Sigmoid colon (tissue), 4 donors: Measurements from ENCODE around the gene CHRM5.

Experiments
- EP300 ChIP-seq, 4 donors: sonication (generic); formaldehyde crosslinking; IDR thresholded peaks; one replicate each; pipeline ENCODE4 v1.6.1; 2017; ENCODE audit warnings: antibody characterized with exemption in 4 of 4
- POLR2AphosphoS5 ChIP-seq, 4 donors: sonication (generic); formaldehyde crosslinking; IDR thresholded peaks; one replicate each; pipeline ENCODE4 v1.6.1; 2017; ENCODE audit warnings: antibody characterized with exemption in 4 of 4
- TF ChIP-seq, protein P1 (sequence below), 4 experiments: fragments of 450-650 bp in 3 of 4; fragments of 200-600 bp in 1 of 4; IDR thresholded peaks; one replicate each; pipeline ENCODE4 v1.5.1; 2016 to 2019; ENCODE audit warnings: antibody characterized with exemption in 4 of 4, mild to moderate bottlenecking in 3 of 4, moderate library complexity in 2 of 4

- TF ChIP-seq, protein P1, sequence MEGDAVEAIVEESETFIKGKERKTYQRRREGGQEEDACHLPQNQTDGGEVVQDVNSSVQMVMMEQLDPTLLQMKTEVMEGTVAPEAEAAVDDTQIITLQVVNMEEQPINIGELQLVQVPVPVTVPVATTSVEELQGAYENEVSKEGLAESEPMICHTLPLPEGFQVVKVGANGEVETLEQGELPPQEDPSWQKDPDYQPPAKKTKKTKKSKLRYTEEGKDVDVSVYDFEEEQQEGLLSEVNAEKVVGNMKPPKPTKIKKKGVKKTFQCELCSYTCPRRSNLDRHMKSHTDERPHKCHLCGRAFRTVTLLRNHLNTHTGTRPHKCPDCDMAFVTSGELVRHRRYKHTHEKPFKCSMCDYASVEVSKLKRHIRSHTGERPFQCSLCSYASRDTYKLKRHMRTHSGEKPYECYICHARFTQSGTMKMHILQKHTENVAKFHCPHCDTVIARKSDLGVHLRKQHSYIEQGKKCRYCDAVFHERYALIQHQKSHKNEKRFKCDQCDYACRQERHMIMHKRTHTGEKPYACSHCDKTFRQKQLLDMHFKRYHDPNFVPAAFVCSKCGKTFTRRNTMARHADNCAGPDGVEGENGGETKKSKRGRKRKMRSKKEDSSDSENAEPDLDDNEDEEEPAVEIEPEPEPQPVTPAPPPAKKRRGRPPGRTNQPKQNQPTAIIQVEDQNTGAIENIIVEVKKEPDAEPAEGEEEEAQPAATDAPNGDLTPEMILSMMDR (IDR thresholded peaks at IDR 0.05), result no peak
- TF ChIP-seq EP300 (IDR thresholded peaks at IDR 0.05), result no peak
- TF ChIP-seq POLR2AphosphoS5 (IDR thresholded peaks at IDR 0.05), result no peak
Observed at GRCh38 chr15:34116620-34117019, 148.3 kb downstream of the CHRM5 start.
